SU-DHL-6 (cell line): ENCODE measurements around the gene PIGS.
A peak's percentile ranks its signal among the peaks of the same experiment; 100 is the strongest.

ENCODE experiments used
- H2AFZ ChIP-seq: fragments of 200-600 bp; sonication (generic); 2 replicates; pipeline ENCODE4 v1.6.1; 2014; ENCODE audit warnings: low read depth, mild to moderate bottlenecking, moderate library complexity, mixed read lengths, antibody characterized with exemption, low read length; ENCODE audit not compliant: severe bottlenecking
- H3F3A ChIP-seq: fragments of 200-600 bp; shearing (Covaris generic); 2 replicates; pipeline ENCODE4 v1.6.0; 2016; ENCODE audit warnings: antibody characterized with exemption, mild to moderate bottlenecking; ENCODE audit not compliant: insufficient read depth
- H3K27ac ChIP-seq: fragments of 200-600 bp; sonication (generic); 2 replicates; pipeline ENCODE4 v1.5.1; 2016; ENCODE audit warnings: low read depth, mild to moderate bottlenecking, low read length, moderate library complexity, mixed read lengths
- H3K27me3 ChIP-seq: fragments of 200-600 bp; sonication (generic), shearing (Covaris generic); 2 replicates; pipeline ENCODE4 v1.6.0; 2014; ENCODE audit warnings: mild to moderate bottlenecking, low read length
- H3K36me3 ChIP-seq: fragments of 200-600 bp; sonication (generic); 2 replicates; pipeline ENCODE4 v1.6.1; 2014; ENCODE audit warnings: mild to moderate bottlenecking, low read length, mixed read lengths
- H3K4me2 ChIP-seq: fragments of 300-600, 200-600 bp; shearing (Covaris generic), sonication (generic); 2 replicates; pipeline ENCODE4 v1.6.0; 2014; ENCODE audit warnings: low read length, low read depth, mild to moderate bottlenecking; ENCODE audit not compliant: poor library complexity, severe bottlenecking
- H3K4me3 ChIP-seq: fragments of 200-600 bp; sonication (generic); 2 replicates; pipeline ENCODE4 v1.5.1; 2014; ENCODE audit warnings: antibody characterized with exemption, low read length, mild to moderate bottlenecking, mixed read lengths; ENCODE audit not compliant: insufficient read depth, poor library complexity, severe bottlenecking
- H3K79me2 ChIP-seq: fragments of 200-600 bp; sonication (generic); 2 replicates; pipeline ENCODE4 v1.6.1; 2014; ENCODE audit warnings: mild to moderate bottlenecking, low read length, moderate library complexity; ENCODE audit not compliant: insufficient read depth
- H3K9ac ChIP-seq: fragments of 200-600 bp; sonication (generic); 2 replicates; pipeline ENCODE4 v1.7.0; 2014; ENCODE audit warnings: mild to moderate bottlenecking, low read length
- H3K9me2 ChIP-seq: fragments of 200-600 bp; sonication (generic); replicated peaks from 2 replicates; pipeline ENCODE4 v1.6.1; 2014; ENCODE audit warnings: low read length; ENCODE audit not compliant: insufficient read depth
- H3K9me3 ChIP-seq: fragments of 200-600 bp; sonication (generic); 2 replicates; pipeline ENCODE4 v1.6.1; 2014; ENCODE audit warnings: low read length, mixed read lengths; ENCODE audit not compliant: insufficient read depth
- H4K20me1 ChIP-seq: fragments of 200-600 bp; sonication (generic); 2 replicates; pipeline ENCODE4 v1.6.1; 2014; ENCODE audit warnings: low read depth, mild to moderate bottlenecking, antibody characterized with exemption, low read length, moderate library complexity, mixed read lengths
- EZH2phosphoT487 ChIP-seq: fragments of 200-600 bp; sonication (generic), shearing (Covaris generic); conservative IDR thresholded peaks from 2 replicates; pipeline ENCODE4 v1.6.1; 2018; ENCODE audit warnings: mild to moderate bottlenecking, antibody characterized with exemption, low read length, moderate library complexity, mixed read lengths
- TF ChIP-seq, protein P1 (sequence below): fragments of 200-600 bp; sonication (generic); IDR thresholded peaks from one replicate; pipeline ENCODE4 v1.5.1; 2017; ENCODE audit warnings: antibody characterized with exemption, mild to moderate bottlenecking, low read length, moderate library complexity; ENCODE audit not compliant: insufficient read depth, poor library complexity, severe bottlenecking

Gene PIGS

DNA sequence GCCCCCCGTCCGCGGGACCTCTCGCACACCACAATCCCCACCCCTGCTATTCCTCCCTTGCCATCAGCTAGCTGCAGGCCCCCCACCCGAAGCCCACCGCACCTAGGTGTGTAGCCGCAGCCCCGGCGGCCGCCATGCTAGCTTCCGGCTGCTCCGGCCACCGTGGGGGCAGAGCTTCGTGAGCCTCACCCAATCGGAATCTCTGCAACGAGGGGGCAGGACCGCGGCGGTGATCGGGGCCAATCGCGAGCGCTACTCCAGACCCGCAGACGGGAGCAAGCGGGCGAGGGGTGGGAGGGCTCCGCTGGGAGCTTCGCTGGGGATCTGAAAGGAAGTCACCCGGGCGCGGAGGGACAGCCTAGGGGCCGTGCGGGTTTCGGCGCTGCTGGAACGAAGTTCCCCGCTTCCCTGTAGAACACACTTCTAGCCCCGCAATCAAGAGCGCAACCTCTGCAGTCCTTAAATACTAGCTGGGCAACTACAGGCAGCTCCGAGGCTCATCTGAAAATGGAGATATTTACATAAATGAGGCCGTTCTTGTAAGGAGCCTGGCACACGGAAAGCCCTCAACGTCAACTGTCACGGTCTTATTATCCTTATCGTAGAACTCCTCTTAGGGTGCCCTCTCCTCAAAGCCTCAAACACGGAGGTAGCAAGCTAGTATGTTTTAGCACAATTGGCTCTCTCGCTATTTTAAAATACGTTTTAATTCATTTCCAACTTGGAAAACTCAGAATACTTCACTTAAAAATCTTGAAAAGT lies at the start of gene PIGS:
PIGS (minus strand) TSS at position 164 of the 762 bp plus-strand sequence; CDS start at position 136, 28 bp downstream.
- Histone ChIP-seq H3K27me3 (no peaks in the 10 kb centered on the region), H3K9me2 (no peaks in the 10 kb centered on the region), H4K20me1 (0 out of 2 replicates have a peak, but pooled peaks cover 5% of the 10 kb centered on the region), H3K27ac (peak within 1 kb of the TSS; percentile 33; the same call in 1 of the 2 replicates), H3K9me3 (no peaks in the 10 kb centered on the region), H3K9ac (peak within 1 kb of the TSS; percentile 78), H3K79me2 (peaks cover 8% of the 10 kb centered on the region; the same call in 1 of the 2 replicates), H3K4me2 (peak within 1 kb of the TSS; percentile 81), H3K36me3 (no peaks in the 10 kb centered on the region), H3K4me3 (peak within 1 kb of the TSS; percentile 74), H3F3A (peaks cover 20% of the 10 kb centered on the region), H2AFZ (peak within 1 kb of the TSS; percentile 78)
- TF ChIP-seq EZH2phosphoT487, result no peak
- TF ChIP-seq, protein P1, sequence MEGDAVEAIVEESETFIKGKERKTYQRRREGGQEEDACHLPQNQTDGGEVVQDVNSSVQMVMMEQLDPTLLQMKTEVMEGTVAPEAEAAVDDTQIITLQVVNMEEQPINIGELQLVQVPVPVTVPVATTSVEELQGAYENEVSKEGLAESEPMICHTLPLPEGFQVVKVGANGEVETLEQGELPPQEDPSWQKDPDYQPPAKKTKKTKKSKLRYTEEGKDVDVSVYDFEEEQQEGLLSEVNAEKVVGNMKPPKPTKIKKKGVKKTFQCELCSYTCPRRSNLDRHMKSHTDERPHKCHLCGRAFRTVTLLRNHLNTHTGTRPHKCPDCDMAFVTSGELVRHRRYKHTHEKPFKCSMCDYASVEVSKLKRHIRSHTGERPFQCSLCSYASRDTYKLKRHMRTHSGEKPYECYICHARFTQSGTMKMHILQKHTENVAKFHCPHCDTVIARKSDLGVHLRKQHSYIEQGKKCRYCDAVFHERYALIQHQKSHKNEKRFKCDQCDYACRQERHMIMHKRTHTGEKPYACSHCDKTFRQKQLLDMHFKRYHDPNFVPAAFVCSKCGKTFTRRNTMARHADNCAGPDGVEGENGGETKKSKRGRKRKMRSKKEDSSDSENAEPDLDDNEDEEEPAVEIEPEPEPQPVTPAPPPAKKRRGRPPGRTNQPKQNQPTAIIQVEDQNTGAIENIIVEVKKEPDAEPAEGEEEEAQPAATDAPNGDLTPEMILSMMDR, result no peak

DNA sequence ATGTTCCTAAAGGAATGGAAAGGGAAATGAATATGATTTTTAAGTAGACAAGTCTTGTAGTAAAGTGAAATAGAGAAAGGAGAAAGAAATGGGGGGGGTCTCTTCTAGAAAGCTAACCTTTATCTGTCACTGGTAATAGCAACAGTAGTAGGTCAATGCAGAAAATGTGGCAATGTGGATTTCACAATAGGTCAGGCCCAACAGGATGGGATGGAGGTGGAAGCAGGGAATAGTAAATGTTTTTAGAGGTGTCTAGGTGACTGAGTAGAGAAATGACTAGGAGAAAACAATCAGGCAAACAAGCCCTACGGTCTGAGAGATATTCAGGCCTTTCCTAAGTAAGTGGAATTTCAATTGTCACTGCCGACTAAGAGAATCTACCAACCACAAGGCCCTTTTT lies 48.7 kb upstream of the PIGS start:
- TF ChIP-seq, protein P1, result no peak
- TF ChIP-seq EZH2phosphoT487, result no peak
- no peak overlapping the region for H2AFZ ChIP-seq

DNA sequence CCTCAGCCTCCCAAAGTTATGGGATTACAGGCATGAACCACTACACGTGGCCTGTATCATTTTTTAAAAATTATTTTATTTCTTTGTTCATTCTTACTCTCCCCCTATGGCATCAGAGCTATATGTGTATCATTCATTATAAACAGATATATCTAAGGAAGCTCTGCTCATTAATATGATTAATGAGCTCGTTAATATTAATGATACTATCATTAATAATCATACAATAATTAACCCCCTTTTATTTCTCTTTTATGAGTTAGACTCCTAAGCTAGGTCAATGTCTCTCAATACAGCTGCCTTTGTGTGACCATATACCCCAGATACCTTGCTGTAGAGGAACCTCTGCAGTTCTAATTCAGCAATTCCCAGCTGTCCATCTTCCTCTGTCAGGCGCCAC lies 47.1 kb upstream of the PIGS start:
- H3K9ac ChIP-seq, result no peak overlapping the region
- no peaks in the 10 kb centered on the region for H3K9me2 ChIP-seq
- H3K79me2 ChIP-seq, result no peaks in the 10 kb centered on the region
- no peaks in the 10 kb centered on the region for H3K27me3 ChIP-seq
- peaks cover 63% of the 10 kb centered on the region for H3K36me3 ChIP-seq
- H2AFZ ChIP-seq, result no peak overlapping the region
- no peak overlapping the region for H3K4me3 ChIP-seq
- H3K4me2 ChIP-seq, result no peak overlapping the region
- no peaks in the 10 kb centered on the region for H4K20me1 ChIP-seq
- TF ChIP-seq EZH2phosphoT487, result no peak
- TF ChIP-seq, protein P1, result no peak
- H3F3A ChIP-seq, result no peaks in the 10 kb centered on the region
- H3K27ac ChIP-seq, result no peak overlapping the region
- H3K9me3 ChIP-seq, result no peaks in the 10 kb centered on the region

More for the DNA sequence above, 48.7 kb upstream of the PIGS start:
- Histone ChIP-seq H3K27ac (no peak overlapping the region), H3K79me2 (no peaks in the 10 kb centered on the region; the same call in 1 of the 2 replicates), H3K36me3 (peaks cover 60% of the 10 kb centered on the region), H3K27me3 (no peaks in the 10 kb centered on the region), H4K20me1 (no peaks in the 10 kb centered on the region), H3F3A (no peaks in the 10 kb centered on the region), H3K4me2 (no peak overlapping the region), H3K9me3 (no peaks in the 10 kb centered on the region), H3K9ac (no peak overlapping the region), H3K4me3 (no peak overlapping the region), H3K9me2 (no peaks in the 10 kb centered on the region)
